ENCODE data around the gene DVL2.
A peak's percentile ranks its signal among the peaks of the same experiment; 100 is the strongest.

The DVL2 gene

DNA sequence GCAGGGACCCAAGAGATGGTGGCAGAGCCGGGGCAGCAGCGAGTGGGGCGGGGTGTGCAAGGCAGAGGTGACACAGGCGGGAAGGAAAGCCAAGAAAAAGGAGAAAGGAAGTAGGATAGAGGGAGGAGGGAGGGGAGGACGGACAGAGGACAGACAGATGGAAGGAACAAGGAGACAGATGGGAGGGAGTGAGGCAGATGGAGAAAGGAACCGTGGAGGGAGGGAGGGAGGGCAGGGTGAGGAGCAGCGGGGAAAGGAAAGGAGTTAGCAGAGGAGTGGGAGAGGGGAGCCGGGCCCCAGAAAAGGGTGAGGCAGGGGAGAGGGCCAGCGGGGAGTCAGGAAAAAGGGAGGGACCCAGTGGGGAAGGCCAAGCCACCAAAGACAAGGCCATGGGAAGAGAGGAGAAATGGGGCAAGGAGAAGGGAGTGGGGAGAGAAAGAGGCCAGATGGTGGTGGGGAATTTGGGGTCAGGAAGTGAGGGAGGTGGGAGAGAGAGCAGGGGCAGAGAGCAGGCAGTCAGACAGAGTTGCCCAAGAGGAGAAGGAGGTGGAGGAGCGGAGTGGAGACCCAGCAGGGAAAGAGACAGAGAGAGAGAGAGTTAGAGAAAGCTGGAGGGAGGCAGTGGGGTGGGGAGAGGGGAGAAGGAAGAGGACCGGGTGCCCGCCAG, 41.9 kb downstream of the DVL2 start:
- DNase-seq (ENCODE audit: low read depth) = no peak
- no peak for TF ChIP-seq CTCF (IDR thresholded peaks at IDR 0.05; ENCODE audit: insufficient read depth, low read depth, low read length, missing control alignments)
- no peak overlapping the region for H3K4me3 ChIP-seq (ENCODE audit: low read depth, low read length)

DNA sequence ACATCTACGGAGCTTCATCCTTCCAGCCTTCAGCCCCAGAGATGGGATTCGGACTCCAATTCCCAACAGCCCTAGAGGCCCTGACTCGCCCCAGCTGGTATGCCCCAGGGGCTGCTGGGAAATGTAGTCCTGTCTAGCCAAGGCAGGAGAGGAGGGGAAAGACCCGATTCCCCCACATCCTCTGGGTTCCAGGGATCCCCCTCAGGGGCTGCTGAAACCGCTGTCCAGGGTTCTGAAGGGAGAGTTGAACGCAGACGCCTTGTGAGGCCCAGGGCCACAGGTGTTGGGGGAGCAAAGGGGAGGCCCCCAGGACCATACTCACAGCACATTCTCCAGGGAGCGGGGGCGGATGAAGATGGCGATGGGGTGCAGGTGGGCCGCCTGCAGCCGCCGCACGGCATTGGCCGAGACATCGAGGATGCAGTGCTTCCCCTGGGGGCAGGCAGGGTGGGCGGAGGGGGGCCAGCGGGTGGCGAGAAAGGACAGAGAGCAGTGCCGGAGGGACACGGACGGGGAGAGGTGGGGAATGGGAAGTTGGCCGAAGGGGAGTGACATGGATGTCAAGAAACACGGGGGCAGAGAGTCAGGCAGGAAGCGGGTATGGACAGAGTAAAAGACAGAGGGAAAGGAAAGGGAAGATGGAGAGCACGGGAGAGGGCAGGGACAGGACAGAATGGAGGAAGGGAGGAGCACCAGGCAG, 42.6 kb downstream of the DVL2 start:
- no peak for TF ChIP-seq CTCF (IDR thresholded peaks at IDR 0.05; ENCODE audit: insufficient read depth, low read depth, low read length, missing control alignments)
- no peak overlapping the region for H3K4me3 ChIP-seq (ENCODE audit: low read depth, low read length)
- peak; percentile 44 for DNase-seq (ENCODE audit: low read depth)

DNA sequence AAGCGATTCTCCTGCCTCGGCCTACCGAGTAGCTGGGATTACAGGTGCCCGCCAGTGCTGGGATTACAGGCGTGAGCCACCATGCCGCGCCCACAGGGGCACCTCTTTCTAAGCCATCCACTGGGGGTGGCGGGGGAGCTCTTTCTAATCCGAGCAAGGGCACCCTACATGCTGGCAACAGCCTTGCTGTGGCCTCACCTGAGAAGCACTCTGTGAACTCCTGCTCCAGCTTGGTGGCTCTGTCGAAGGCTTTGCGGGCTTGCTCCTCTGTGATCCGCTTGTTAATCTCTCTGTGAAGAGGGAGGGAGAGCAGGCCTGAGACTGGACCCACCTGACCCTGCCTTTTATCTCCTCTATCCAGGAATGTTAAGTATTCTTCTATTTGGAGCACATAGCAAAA, 43.2 kb downstream of the DVL2 start:
- no peak overlapping the region for H3K4me3 ChIP-seq (ENCODE audit: low read depth, low read length)
- no peak for TF ChIP-seq CTCF (IDR thresholded peaks at IDR 0.05; ENCODE audit: insufficient read depth, low read depth, low read length, missing control alignments)
- no peak for DNase-seq (ENCODE audit: low read depth)

DNA sequence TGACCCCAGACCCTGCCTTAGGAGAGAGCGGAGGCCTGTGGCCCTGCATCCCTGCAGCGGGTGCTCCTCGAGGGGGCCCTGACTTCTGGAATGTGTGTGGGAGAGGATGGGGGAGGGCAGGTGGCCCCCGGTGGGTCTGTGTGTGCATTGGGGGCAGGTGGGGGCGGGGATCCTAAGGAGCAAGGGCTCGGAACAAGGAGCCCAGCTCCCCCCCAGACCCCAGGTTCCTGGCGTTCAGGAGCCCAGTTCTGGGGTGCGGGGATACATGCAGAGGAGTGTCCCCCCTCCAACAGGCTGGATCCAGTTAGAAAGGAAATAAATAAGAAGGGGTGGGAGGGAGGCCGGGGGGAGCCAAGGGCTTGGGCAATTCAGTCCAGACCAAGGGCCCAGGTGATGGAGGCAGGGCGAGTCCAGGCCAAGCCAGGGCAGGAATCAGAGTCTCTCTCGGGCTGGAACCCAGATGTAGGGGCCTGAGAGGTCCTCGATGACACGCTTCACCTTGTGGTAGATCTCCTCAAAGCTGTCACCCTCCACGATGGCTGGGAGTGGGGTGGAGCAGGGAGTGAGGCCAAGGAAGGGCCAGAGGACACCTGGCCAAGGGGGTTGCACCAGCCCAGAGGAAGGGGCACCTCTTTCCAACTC, 43.9 kb downstream of the DVL2 start:
- no peak overlapping the region for H3K4me3 ChIP-seq (ENCODE audit: low read depth, low read length)
- no peak for DNase-seq (ENCODE audit: low read depth)
- TF ChIP-seq CTCF (IDR thresholded peaks at IDR 0.05; ENCODE audit: insufficient read depth, low read depth, low read length, missing control alignments) = no peak

GRCh38 chr17:7186241-7186640, 48.1 kb downstream of the DVL2 start:
- H3K4me3 ChIP-seq (ENCODE audit: low read depth, low read length) = no peak overlapping the region
- DNase-seq (ENCODE audit: low read depth) = no peak
- TF ChIP-seq CTCF (IDR thresholded peaks at IDR 0.05; ENCODE audit: insufficient read depth, low read depth, low read length, missing control alignments) = peak; percentile 29

GRCh38 chr17:7184647-7185046, 49.7 kb downstream of the DVL2 start:
- H3K4me3 ChIP-seq (ENCODE audit: low read depth, low read length) = no peak overlapping the region
- no peak for DNase-seq (ENCODE audit: low read depth)
- no peak for TF ChIP-seq CTCF (IDR thresholded peaks at IDR 0.05; ENCODE audit: insufficient read depth, low read depth, low read length, missing control alignments)
